Testis (tissue), 2 donors: ENCODE results near the gene TRAF7.

Experiments used
- POLR2A ChIP-seq: fragments of 450-650 bp; IDR thresholded peaks from one replicate; pipeline ENCODE4 v1.6.1; 2017; ENCODE audit warnings: antibody characterized with exemption, mild to moderate bottlenecking, moderate library complexity
- TF ChIP-seq, protein P1 (sequence below), 3 experiments: fragments of 450-650 bp in 2 of 3; fragments of 200-600 bp in 1 of 3; sonication (generic) in 1 of 3; IDR thresholded peaks; one replicate each; pipeline ENCODE4 v1.5.1; 2016 to 2019; ENCODE audit warnings: antibody characterized with exemption in 3 of 3, mild to moderate bottlenecking in 2 of 3, moderate library complexity in 1 of 3

DNA sequence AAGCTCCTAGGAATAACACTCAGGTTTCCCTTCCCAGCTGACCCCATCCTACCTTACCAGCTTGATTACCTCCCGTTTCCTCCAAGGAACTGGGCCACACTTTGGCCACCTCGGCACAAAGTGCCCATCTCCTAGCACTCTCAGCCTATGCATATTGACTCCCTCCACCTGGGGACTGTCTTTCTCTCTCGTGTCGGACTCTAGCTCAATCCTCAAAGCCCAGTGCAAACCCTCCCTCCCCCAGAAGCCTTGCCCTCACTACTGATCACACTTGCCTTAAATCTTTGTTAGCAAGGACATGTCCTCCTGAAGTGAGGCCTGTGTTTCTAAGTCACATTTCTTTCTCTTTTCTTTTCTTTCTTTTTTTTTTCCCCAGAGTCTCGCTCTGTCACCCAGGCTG lies 9.7 kb upstream of the TRAF7 start:
- TF ChIP-seq, protein P1, sequence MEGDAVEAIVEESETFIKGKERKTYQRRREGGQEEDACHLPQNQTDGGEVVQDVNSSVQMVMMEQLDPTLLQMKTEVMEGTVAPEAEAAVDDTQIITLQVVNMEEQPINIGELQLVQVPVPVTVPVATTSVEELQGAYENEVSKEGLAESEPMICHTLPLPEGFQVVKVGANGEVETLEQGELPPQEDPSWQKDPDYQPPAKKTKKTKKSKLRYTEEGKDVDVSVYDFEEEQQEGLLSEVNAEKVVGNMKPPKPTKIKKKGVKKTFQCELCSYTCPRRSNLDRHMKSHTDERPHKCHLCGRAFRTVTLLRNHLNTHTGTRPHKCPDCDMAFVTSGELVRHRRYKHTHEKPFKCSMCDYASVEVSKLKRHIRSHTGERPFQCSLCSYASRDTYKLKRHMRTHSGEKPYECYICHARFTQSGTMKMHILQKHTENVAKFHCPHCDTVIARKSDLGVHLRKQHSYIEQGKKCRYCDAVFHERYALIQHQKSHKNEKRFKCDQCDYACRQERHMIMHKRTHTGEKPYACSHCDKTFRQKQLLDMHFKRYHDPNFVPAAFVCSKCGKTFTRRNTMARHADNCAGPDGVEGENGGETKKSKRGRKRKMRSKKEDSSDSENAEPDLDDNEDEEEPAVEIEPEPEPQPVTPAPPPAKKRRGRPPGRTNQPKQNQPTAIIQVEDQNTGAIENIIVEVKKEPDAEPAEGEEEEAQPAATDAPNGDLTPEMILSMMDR (IDR thresholded peaks at IDR 0.05): no peak
- TF ChIP-seq POLR2A: no peak
